Measurements from ENCODE around the gene TXNDC16. TPM values are rescaled to one million over a fixed set of nuclear protein-coding genes. Genes with fewer than 3 reads are reported as not detected.

TXNDC16 gene
- polyA plus RNA-seq, 2 of the 4 experiments (the other 2 are of a cell fraction) = 1.4 to 3.0 TPM

DNA sequence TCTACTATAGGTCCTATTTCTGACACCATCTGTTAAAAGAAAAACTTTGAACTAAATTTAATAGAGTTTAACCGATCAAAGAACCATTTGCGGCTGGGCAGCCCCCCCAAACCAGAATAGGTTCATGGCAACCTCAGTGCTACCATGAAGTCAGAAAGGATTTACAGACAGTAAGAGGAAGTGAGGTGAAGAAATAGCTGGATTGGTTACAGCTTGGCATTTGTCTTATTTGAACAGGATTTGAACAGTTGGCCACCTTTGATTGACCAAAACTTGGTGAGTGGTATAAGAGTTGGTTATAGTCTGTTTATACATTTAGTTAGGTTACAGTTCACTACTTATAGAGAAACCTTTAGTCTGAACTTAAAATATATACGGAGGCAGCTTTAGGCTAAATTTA lies 88.9 kb downstream of the TXNDC16 start:
- Histone ChIP-seq H3K4me1 (peaks cover 22% of the 10 kb centered on the region), H3K4me2 (no peak overlapping the region), H3K9me3 (no peaks in the 10 kb centered on the region), H3K27ac (peak overlapping the region; percentile 3 to 13; a peak in 1 of 6 replicates), H3K4me3 (no peak overlapping the region)
- no peak for TF ChIP-seq FOSL2 (IDR thresholded peaks at IDR 0.05)
- no peak for TF ChIP-seq FOSL2 (CRISPR knock-in tag; IDR thresholded peaks at IDR 0.05)
- TF ChIP-seq ESRRA (IDR thresholded peaks at IDR 0.05; ENCODE audit: borderline replicate concordance, low read length) = no peak
- TF ChIP-seq FOSB (CRISPR knock-in tag; IDR thresholded peaks at IDR 0.05) = no peak
- ATAC-seq = no peak
- no peak for DNase-seq (ENCODE audit: low read depth in 1 of 2, low spot score in 1 of 2)
- ChIA-PET CTCF (interaction anchor here (0.6 to 0.9 kb wide), 2 partner anchors 10 to 1837 kb away, joined by 3 read pairs; no protein-coding TSS in a partner anchor), POLR2A (interaction anchor here (0.6 kb wide), 1 partner anchor 29 kb away, joined by 7 read pairs; no protein-coding TSS in a partner anchor)
- FAIRE-seq = no peak
- 94% methylated on average over 3 of the region's 3 CpGs for WGBS (ENCODE audit: missing lambda C conversion rate)

GRCh38 chr14:52461721-52462120 lies 90.6 kb downstream of the TXNDC16 start:
- DNase-seq (ENCODE audit: low read depth in 1 of 2, low spot score in 1 of 2) = no peak
- POLR2A ChIA-PET = no interaction called here
- CTCF ChIA-PET = interaction anchor here (1.2 to 1.5 kb wide), 2 partner anchors 11 to 162 kb away, joined by 3 read pairs; no protein-coding TSS in a partner anchor
- no peak for ATAC-seq
- no peaks in the 10 kb centered on the region for H3K9me3 ChIP-seq
- H3K27ac ChIP-seq = peak overlapping the region in 1 of 2 experiments; percentile 26; a peak in 1 of 6 replicates
- no peak for FAIRE-seq
- 88% methylated on average over 1 of the region's 1 CpG for WGBS (ENCODE audit: missing lambda C conversion rate)
- TF ChIP-seq CTCF (IDR thresholded peaks at IDR 0.05) = no peak
- no peak for TF ChIP-seq MAZ (IDR thresholded peaks at IDR 0.05; ENCODE audit: borderline replicate concordance, low read depth, low read length)
- no peak for TF ChIP-seq RNF2 (IDR thresholded peaks at IDR 0.05; ENCODE audit: borderline replicate concordance, low read depth)
- TF ChIP-seq, protein P1, sequence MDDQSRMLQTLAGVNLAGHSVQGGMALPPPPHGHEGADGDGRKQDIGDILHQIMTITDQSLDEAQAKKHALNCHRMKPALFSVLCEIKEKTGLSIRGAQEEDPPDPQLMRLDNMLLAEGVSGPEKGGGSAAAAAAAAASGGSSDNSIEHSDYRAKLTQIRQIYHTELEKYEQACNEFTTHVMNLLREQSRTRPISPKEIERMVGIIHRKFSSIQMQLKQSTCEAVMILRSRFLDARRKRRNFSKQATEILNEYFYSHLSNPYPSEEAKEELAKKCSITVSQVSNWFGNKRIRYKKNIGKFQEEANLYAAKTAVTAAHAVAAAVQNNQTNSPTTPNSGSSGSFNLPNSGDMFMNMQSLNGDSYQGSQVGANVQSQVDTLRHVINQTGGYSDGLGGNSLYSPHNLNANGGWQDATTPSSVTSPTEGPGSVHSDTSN (IDR thresholded peaks at IDR 0.05) = no peak
- TF ChIP-seq HES2 (IDR thresholded peaks at IDR 0.05) = no peak
- TF ChIP-seq HOXA7 (CRISPR knock-in tag; IDR thresholded peaks at IDR 0.05) = no peak
- TF ChIP-seq CHD2 (IDR thresholded peaks at IDR 0.05; ENCODE audit: low read length, partially characterized antibody) = no peak
- TF ChIP-seq HDAC2 (IDR thresholded peaks at IDR 0.05) = no peak
- TF ChIP-seq, protein P2, sequence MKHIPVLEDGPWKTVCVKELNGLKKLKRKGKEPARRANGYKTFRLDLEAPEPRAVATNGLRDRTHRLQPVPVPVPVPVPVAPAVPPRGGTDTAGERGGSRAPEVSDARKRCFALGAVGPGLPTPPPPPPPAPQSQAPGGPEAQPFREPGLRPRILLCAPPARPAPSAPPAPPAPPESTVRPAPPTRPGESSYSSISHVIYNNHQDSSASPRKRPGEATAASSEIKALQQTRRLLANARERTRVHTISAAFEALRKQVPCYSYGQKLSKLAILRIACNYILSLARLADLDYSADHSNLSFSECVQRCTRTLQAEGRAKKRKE (CRISPR knock-in tag; IDR thresholded peaks at IDR 0.05; ENCODE audit: low read depth) = no peak
- TF ChIP-seq, protein P3, sequence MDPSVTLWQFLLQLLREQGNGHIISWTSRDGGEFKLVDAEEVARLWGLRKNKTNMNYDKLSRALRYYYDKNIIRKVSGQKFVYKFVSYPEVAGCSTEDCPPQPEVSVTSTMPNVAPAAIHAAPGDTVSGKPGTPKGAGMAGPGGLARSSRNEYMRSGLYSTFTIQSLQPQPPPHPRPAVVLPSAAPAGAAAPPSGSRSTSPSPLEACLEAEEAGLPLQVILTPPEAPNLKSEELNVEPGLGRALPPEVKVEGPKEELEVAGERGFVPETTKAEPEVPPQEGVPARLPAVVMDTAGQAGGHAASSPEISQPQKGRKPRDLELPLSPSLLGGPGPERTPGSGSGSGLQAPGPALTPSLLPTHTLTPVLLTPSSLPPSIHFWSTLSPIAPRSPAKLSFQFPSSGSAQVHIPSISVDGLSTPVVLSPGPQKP (IDR thresholded peaks at IDR 0.05; ENCODE audit: low read depth, low read length) = no peak
- TF ChIP-seq, protein P4, sequence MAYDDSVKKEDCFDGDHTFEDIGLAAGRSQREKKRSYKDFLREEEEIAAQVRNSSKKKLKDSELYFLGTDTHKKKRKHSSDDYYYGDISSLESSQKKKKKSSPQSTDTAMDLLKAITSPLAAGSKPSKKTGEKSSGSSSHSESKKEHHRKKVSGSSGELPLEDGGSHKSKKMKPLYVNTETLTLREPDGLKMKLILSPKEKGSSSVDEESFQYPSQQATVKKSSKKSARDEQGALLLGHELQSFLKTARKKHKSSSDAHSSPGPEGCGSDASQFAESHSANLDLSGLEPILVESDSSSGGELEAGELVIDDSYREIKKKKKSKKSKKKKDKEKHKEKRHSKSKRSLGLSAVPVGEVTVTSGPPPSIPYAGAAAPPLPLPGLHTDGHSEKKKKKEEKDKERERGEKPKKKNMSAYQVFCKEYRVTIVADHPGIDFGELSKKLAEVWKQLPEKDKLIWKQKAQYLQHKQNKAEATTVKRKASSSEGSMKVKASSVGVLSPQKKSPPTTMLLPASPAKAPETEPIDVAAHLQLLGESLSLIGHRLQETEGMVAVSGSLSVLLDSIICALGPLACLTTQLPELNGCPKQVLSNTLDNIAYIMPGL (CRISPR knock-in tag; IDR thresholded peaks at IDR 0.05; ENCODE audit: borderline replicate concordance) = no peak
- no peak overlapping the region for H3K4me2 ChIP-seq
- H3K4me1 ChIP-seq = peaks cover 35% of the 10 kb centered on the region
- H3K4me3 ChIP-seq = no peak overlapping the region

Data from A549 (cell line).